DND-41 (cell line): ENCODE measurements around the gene SESTD1.
A peak's percentile ranks its signal among the peaks of the same experiment; 100 is the strongest.

ENCODE experiments used
- ATAC-seq: fragments of 200-7000 bp; cut with Tn5 transposase; 3 replicates; pipeline ENCODE4 v1.9.1; 2021; ENCODE audit warnings: low read depth; ENCODE audit not compliant: insufficient read depth
- DNase-seq: peaks from one replicate; pipeline ENCODE4 v3.0.0-alpha.2; 2020
- H2AFZ ChIP-seq: 2 replicates; pipeline ENCODE4 v1.6.0; 2012; ENCODE audit warnings: low read depth, low read length
- H3K27ac ChIP-seq: 2 replicates; pipeline ENCODE4 v1.5.1; 2012; ENCODE audit warnings: low read length, inconsistent platforms
- H3K27me3 ChIP-seq: fragments of 200-600 bp; sonication (generic); 2 replicates; pipeline ENCODE4 v1.6.0; 2012; ENCODE audit warnings: low read length, mild to moderate bottlenecking, inconsistent platforms; ENCODE audit not compliant: insufficient read depth, poor library complexity
- H3K36me3 ChIP-seq: 2 replicates; pipeline ENCODE4 v1.5.1; 2012; ENCODE audit warnings: low read length, inconsistent platforms; ENCODE audit not compliant: insufficient read depth
- H3K4me1 ChIP-seq: 2 replicates; pipeline ENCODE4 v1.5.1; 2012; ENCODE audit warnings: mild to moderate bottlenecking, low read length; ENCODE audit not compliant: insufficient read depth
- H3K4me2 ChIP-seq: 2 replicates; pipeline ENCODE4 v1.6.0; 2012; ENCODE audit warnings: mild to moderate bottlenecking, moderate library complexity, low read length, inconsistent platforms; ENCODE audit not compliant: insufficient read depth
- H3K4me3 ChIP-seq, 2 experiments: fragments of 200-600 bp in 1 of 2; shearing (Covaris generic) in 1 of 2; 2 replicates each; pipeline ENCODE4 v1.5.1; 2012 to 2016; ENCODE audit warnings: inconsistent platforms in 2 of 2, low read length in 2 of 2, mild to moderate bottlenecking in 2 of 2, low read depth in 1 of 2, moderate library complexity in 1 of 2
- H3K79me2 ChIP-seq: 2 replicates; pipeline ENCODE4 v1.6.0; 2012; ENCODE audit warnings: low read length, inconsistent platforms; ENCODE audit not compliant: insufficient read depth
- H3K9ac ChIP-seq: 2 replicates; pipeline ENCODE4 v1.6.0; 2012; ENCODE audit warnings: low read depth, mild to moderate bottlenecking, inconsistent platforms, low read length, moderate library complexity
- H3K9me3 ChIP-seq: 2 replicates; pipeline ENCODE4 v1.5.1; 2012; ENCODE audit warnings: low read length, moderate library complexity, mild to moderate bottlenecking, inconsistent platforms; ENCODE audit not compliant: insufficient read depth, severe bottlenecking
- H4K20me1 ChIP-seq: 2 replicates; pipeline ENCODE4 v1.6.0; 2012; ENCODE audit warnings: low read length; ENCODE audit not compliant: insufficient read depth
- CTCF ChIP-seq: IDR thresholded peaks from 2 replicates; pipeline ENCODE4 v1.5.1; 2012; ENCODE audit warnings: borderline replicate concordance, low read length, moderate library complexity, mild to moderate bottlenecking; ENCODE audit not compliant: poor library complexity, severe bottlenecking; ENCODE audit errors: extremely low read depth
- EZH2 ChIP-seq: IDR thresholded peaks from 3 replicates; pipeline ENCODE4 v1.6.1; 2012; ENCODE audit warnings: borderline replicate concordance, low read depth, mild to moderate bottlenecking, moderate library complexity, low read length, inconsistent platforms; ENCODE audit not compliant: severe bottlenecking

Gene SESTD1

GRCh38 chr2:179263446-179264367 lies 925 bp downstream of the SESTD1 start:
- H3K27ac ChIP-seq, result peak overlapping the region; percentile 71

GRCh38 chr2:179263015-179263414 lies 1.6 kb downstream of the SESTD1 start:
- Histone ChIP-seq H3K9me3 (no peaks in the 10 kb centered on the region), H2AFZ (no peak overlapping the region), H4K20me1 (peaks cover 7% of the 10 kb centered on the region; the same call in 1 of the 2 replicates), H3K4me3 (peak overlapping the region in 1 of 2 experiments; percentile 78; a peak in 3 of 4 replicates), H3K4me2 (peak overlapping the region; percentile 86), H3K79me2 (peaks cover 49% of the 10 kb centered on the region), H3K27me3 (peaks cover 12% of the 10 kb centered on the region), H3K36me3 (no peaks in the 10 kb centered on the region; the same call in 1 of the 2 replicates), H3K4me1 (peaks cover 25% of the 10 kb centered on the region), H3K9ac (peak overlapping the region; percentile 84), H3K27ac (no peak overlapping the region)
- DNase-seq, result no peak
- no peak for ATAC-seq
- no peak for TF ChIP-seq EZH2
- no peak for TF ChIP-seq CTCF

More at GRCh38 chr2:179263446-179264367, 925 bp downstream of the SESTD1 start:
- Histone ChIP-seq H3K4me2 (peak overlapping the region; percentile 86), H3K4me3 (peak overlapping the region; percentile 78 to 86), H3K4me1 (peaks cover 25% of the 10 kb centered on the region), H3K79me2 (peaks cover 43% of the 10 kb centered on the region), H3K9ac (peak overlapping the region; percentile 84), H3K9me3 (no peaks in the 10 kb centered on the region), H3K27me3 (peaks cover 12% of the 10 kb centered on the region), H4K20me1 (peaks cover 4% of the 10 kb centered on the region; the same call in 1 of the 2 replicates), H2AFZ (peak overlapping the region; percentile 94), H3K36me3 (no peaks in the 10 kb centered on the region; the same call in 1 of the 2 replicates)
- DNase-seq, result peak; percentile 56
- ATAC-seq, result peak; percentile 62
- TF ChIP-seq CTCF, result no peak
- TF ChIP-seq EZH2, result peak; percentile 31

DNA sequence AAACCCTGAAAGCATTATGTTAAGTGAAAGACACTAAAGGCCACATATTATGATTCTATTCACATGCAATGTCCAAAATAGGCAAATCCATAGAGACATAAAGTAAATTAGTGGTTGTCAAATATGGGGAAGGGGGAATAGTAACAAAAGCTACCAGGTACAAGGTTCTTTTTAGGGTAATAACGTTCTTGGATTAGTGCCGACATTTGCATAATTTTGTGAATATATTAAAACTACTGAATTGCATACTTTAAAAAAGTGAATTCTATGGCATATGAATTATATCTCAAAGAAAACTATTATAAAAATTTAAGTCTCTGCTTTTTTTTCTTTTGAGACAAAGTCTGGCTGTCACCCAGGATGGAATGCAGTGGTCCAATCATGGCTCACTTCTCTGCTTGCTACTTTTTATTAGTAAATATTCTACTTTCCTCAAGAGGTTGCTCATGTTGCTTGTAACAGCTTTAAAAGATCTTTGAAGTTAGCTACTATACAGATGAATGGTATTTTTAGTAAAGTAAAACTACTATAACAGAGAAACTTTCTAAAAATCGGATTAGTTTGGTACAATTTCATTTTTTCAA lies 2.5 kb downstream of the SESTD1 start:
- Histone ChIP-seq H3K36me3 (no peaks in the 10 kb centered on the region; the same call in 1 of the 2 replicates), H3K27ac (no peak overlapping the region), H3K4me2 (peak overlapping the region; percentile 86), H3K9ac (no peak overlapping the region), H4K20me1 (peaks cover 7% of the 10 kb centered on the region; the same call in 1 of the 2 replicates), H3K27me3 (peaks cover 12% of the 10 kb centered on the region), H3K79me2 (peaks cover 57% of the 10 kb centered on the region), H3K9me3 (no peaks in the 10 kb centered on the region), H3K4me1 (peaks cover 25% of the 10 kb centered on the region), H2AFZ (no peak overlapping the region), H3K4me3 (no peak overlapping the region)
- no peak for ATAC-seq
- DNase-seq, result no peak
- TF ChIP-seq EZH2 (no peak), CTCF (no peak)
